Measurements from ENCODE around the gene P3H3. TPM values are rescaled to one million over a fixed set of nuclear protein-coding genes. Genes with fewer than 3 reads are reported as not detected.

The P3H3 gene
- total RNA-seq, 4 donors from 2014 or later: 0.66 to 4.7 (median 1.5) TPM

GRCh38 chr12:6834873-6835272, 6.7 kb downstream of the P3H3 start:
- intact Hi-C loops (cut with DNase I; ENCODE audit: low total_unique reads): no loop called here
- Histone ChIP-seq H3K9me3 (no peaks in the 10 kb centered on the region), H3K27me3 (peaks cover 0 to 4% (median 0%) of the 10 kb centered on the region in 3 donors), H3K4me1 (no peaks in the 10 kb centered on the region), H3K36me3 (no peaks in the 10 kb centered on the region), H3K27ac (no peak overlapping the region), H3K4me3 (no peak overlapping the region)
- in situ Hi-C loops (cut with MboI; ENCODE audit: low sequenced_read_pairs in 4 of 4): no loop called here
- TF ChIP-seq POLR2A (IDR thresholded peaks at IDR 0.05): no peak
- no peak for TF ChIP-seq CTCF (IDR thresholded peaks at IDR 0.05 in 4 of 5, conservative IDR thresholded peaks at IDR 0.05 in 1 of 5)
- ATAC-seq (no peak), DNase-seq (no peak)

- no peak overlapping the region for H3K27ac ChIP-seq
- DNase-seq: no peak
- TF ChIP-seq CTCF (IDR thresholded peaks at IDR 0.05 in 4 of 5, conservative IDR thresholded peaks at IDR 0.05 in 1 of 5) (no peak), POLR2A (IDR thresholded peaks at IDR 0.05) (no peak)
- no peaks in the 10 kb centered on the region for H3K36me3 ChIP-seq
- H3K27me3 ChIP-seq: no peaks in the 10 kb centered on the region
- no peaks in the 10 kb centered on the region for H3K9me3 ChIP-seq
- in situ Hi-C loops (cut with MboI; ENCODE audit: low sequenced_read_pairs in 4 of 4): no loop called here
- H3K4me1 ChIP-seq: no peaks in the 10 kb centered on the region
- H3K4me3 ChIP-seq: no peak overlapping the region
- ATAC-seq: no peak
- intact Hi-C loops (cut with DNase I; ENCODE audit: low total_unique reads): no loop called here
Measured at GRCh38 chr12:6836851-6837250, 8.6 kb downstream of the P3H3 start.

- TF ChIP-seq POLR2A (IDR thresholded peaks at IDR 0.05) (no peak), CTCF (IDR thresholded peaks at IDR 0.05 in 4 of 5, conservative IDR thresholded peaks at IDR 0.05 in 1 of 5) (no peak)
- no peaks in the 10 kb centered on the region for H3K36me3 ChIP-seq
- DNase-seq: no peak
- H3K27me3 ChIP-seq: no peaks in the 10 kb centered on the region
- intact Hi-C loops (cut with DNase I; ENCODE audit: low total_unique reads): no loop called here
- no peak for ATAC-seq
- no peaks in the 10 kb centered on the region for H3K4me1 ChIP-seq
- H3K4me3 ChIP-seq: no peak overlapping the region
- no peaks in the 10 kb centered on the region for H3K9me3 ChIP-seq
- in situ Hi-C loops (cut with MboI; ENCODE audit: low sequenced_read_pairs in 4 of 4): no loop called here
- no peak overlapping the region for H3K27ac ChIP-seq
Measured at GRCh38 chr12:6837370-6838060, 9.3 kb downstream of the P3H3 start.

- H3K27me3 ChIP-seq: no peaks in the 10 kb centered on the region
- ATAC-seq: no peak
- no peak overlapping the region for H3K4me3 ChIP-seq
- in situ Hi-C loops (cut with MboI; ENCODE audit: low sequenced_read_pairs in 4 of 4): no loop called here
- no peak overlapping the region for H3K27ac ChIP-seq
- no peaks in the 10 kb centered on the region for H3K36me3 ChIP-seq
- no peaks in the 10 kb centered on the region for H3K4me1 ChIP-seq
- DNase-seq: no peak
- intact Hi-C loops (cut with DNase I; ENCODE audit: low total_unique reads): no loop called here
- TF ChIP-seq POLR2A (IDR thresholded peaks at IDR 0.05) (no peak), CTCF (IDR thresholded peaks at IDR 0.05 in 4 of 5, conservative IDR thresholded peaks at IDR 0.05 in 1 of 5) (no peak)
- H3K9me3 ChIP-seq: no peaks in the 10 kb centered on the region
Measured at GRCh38 chr12:6838854-6839253, 10.6 kb downstream of the P3H3 start.
